Suprapubic skin (tissue), 4 donors: ENCODE data around the gene RBM38. TPM values are rescaled to one million over a fixed set of nuclear protein-coding genes. Genes with fewer than 3 reads are reported as not detected.
A peak's percentile ranks its signal among the peaks of the same experiment; 100 is the strongest.

Experiments
- DNase-seq, 2 donors: peaks; one replicate each; pipeline ENCODE4 v3.0.0-alpha.2; 2019; ENCODE audit warnings: low spot score in 2 of 2
- H3K27ac ChIP-seq: fragments of 200-600 bp; sonication (generic); one replicate; pipeline ENCODE4 v1.5.1; 2019
- H3K27me3 ChIP-seq: fragments of 200-600 bp; sonication (generic); one replicate; pipeline ENCODE4 v1.5.1; 2019
- H3K36me3 ChIP-seq: fragments of 200-600 bp; sonication (generic); one replicate; pipeline ENCODE4 v1.5.1; 2019
- H3K4me1 ChIP-seq: fragments of 200-600 bp; sonication (generic); one replicate; pipeline ENCODE4 v1.5.1; 2019
- H3K4me3 ChIP-seq: fragments of 200-600 bp; sonication (generic); one replicate; pipeline ENCODE4 v1.5.1; 2019; ENCODE audit warnings: mild to moderate bottlenecking
- H3K9me3 ChIP-seq: fragments of 200-600 bp; sonication (generic); one replicate; pipeline ENCODE4 v1.5.1; 2019
- EP300 ChIP-seq: sonication (generic); formaldehyde crosslinking; IDR thresholded peaks from one replicate; pipeline ENCODE4 v1.6.1; 2017; ENCODE audit warnings: antibody characterized with exemption
- POLR2A ChIP-seq, 2 donors: fragments of 450-650 bp; IDR thresholded peaks; one replicate each; pipeline ENCODE4 v1.6.1; 2017; ENCODE audit warnings: antibody characterized with exemption in 2 of 2, mild to moderate bottlenecking in 2 of 2, moderate library complexity in 2 of 2
- POLR2AphosphoS5 ChIP-seq, 3 donors: sonication (generic); formaldehyde crosslinking; IDR thresholded peaks; one replicate each; pipeline ENCODE4 v1.6.1; 2017; ENCODE audit warnings: antibody characterized with exemption in 3 of 3
- WGBS: methylation state at CpG from one replicate; pipeline ENCODE4 v1.1.5; 2018; 5-methylcytosine and 5-hydroxymethylcytosine counted together
- total RNA-seq, 4 donors: library from RNA; depleted of rRNA; stranded (reverse); fragments of >200 nt; gene quantifications; one replicate each; pipeline ENCODE4 v1.1.0, GENCODE V29; 2016
- TF ChIP-seq, protein P1 (sequence below), 2 donors: fragments of 200-600 bp in 1 of 2; fragments of 450-650 bp in 1 of 2; sonication (generic) in 1 of 2; IDR thresholded peaks; one replicate each; pipeline ENCODE4 v1.5.1; 2016 to 2019; ENCODE audit warnings: antibody characterized with exemption in 2 of 2, mild to moderate bottlenecking in 1 of 2, moderate library complexity in 1 of 2

Gene RBM38
- total RNA-seq, 4 donors from 2014 or later, result 8.7 to 16.7 (median 12.8) TPM

DNA sequence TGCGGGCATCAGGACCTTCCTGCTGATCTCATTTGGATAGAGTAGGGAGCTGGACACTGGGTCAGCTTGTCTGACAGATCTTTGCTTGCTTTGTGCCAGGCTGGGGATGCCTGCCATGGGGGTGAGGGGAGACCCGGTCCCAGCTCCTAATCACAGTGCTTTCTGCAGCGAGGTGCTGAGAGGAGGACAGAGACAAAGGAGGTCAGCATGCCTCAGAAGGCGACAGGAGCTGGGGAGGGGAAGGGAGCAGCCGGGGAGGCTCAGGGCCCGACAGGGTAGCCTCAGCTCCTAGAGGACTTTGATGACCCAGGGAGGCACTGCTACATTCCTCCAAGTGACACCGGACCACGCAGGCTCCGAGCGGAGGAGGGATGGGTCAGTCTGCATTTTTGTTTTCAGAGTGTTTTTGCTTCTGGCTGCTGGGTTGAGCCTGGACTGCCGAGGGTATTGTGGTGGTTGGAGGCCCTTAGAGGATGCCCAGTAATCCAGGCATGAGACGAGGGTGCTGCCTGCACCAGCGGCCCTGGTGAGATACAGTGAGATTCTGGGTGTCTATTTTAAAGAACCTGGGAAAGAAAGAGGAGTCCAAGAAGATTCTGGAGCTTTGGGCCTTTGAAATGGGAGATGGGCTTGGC, 7.8 kb downstream of the RBM38 start:
- H3K27ac ChIP-seq, result peak overlapping the region; percentile 28
- no peak for DNase-seq
- TF ChIP-seq POLR2A (IDR thresholded peaks at IDR 0.05), result no peak
- TF ChIP-seq POLR2AphosphoS5 (IDR thresholded peaks at IDR 0.05), result no peak
- TF ChIP-seq, protein P1, sequence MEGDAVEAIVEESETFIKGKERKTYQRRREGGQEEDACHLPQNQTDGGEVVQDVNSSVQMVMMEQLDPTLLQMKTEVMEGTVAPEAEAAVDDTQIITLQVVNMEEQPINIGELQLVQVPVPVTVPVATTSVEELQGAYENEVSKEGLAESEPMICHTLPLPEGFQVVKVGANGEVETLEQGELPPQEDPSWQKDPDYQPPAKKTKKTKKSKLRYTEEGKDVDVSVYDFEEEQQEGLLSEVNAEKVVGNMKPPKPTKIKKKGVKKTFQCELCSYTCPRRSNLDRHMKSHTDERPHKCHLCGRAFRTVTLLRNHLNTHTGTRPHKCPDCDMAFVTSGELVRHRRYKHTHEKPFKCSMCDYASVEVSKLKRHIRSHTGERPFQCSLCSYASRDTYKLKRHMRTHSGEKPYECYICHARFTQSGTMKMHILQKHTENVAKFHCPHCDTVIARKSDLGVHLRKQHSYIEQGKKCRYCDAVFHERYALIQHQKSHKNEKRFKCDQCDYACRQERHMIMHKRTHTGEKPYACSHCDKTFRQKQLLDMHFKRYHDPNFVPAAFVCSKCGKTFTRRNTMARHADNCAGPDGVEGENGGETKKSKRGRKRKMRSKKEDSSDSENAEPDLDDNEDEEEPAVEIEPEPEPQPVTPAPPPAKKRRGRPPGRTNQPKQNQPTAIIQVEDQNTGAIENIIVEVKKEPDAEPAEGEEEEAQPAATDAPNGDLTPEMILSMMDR (IDR thresholded peaks at IDR 0.05), result no peak
- no peak for TF ChIP-seq EP300
- H3K27me3 ChIP-seq, result no peaks in the 10 kb centered on the region
- peaks cover 53% of the 10 kb centered on the region for H3K4me1 ChIP-seq
- H3K36me3 ChIP-seq, result peaks cover 31% of the 10 kb centered on the region
- peak overlapping the region; percentile 17 for H3K4me3 ChIP-seq
- no peaks in the 10 kb centered on the region for H3K9me3 ChIP-seq
- WGBS, result 60% methylated on average over 12 of the region's 13 CpGs

DNA sequence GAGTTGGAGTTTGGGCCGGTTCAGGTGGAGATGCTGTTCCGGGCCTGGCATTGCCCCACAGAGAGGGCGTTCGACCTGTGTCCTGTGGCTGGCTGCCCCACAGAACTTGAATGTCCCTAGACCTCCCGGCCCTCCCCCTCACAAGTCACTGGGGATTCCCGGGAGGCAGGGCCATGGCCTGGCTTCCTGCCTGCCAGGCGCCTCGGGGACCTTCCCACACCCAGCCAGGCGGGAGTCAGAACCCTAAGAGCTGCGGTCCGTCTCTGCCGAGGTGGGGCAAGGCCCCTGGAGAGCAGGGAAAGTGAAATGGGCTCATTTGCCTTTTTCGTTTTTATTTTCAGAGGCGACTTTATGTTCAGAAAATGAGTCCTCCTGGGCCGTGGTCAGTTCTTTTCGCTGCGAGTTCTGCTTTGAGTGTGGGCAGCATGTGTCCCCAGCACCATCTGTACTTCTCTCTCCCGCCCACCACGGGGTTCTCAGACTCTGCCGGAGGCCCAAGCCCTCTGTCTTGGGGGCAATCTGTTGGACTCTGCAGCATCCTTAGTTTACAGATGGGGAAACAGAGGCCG, 8.5 kb downstream of the RBM38 start:
- Histone ChIP-seq H3K27ac (no peak overlapping the region), H3K36me3 (peaks cover 33% of the 10 kb centered on the region), H3K9me3 (no peaks in the 10 kb centered on the region), H3K27me3 (no peaks in the 10 kb centered on the region), H3K4me1 (peaks cover 48% of the 10 kb centered on the region), H3K4me3 (no peak overlapping the region)
- DNase-seq, result no peak
- TF ChIP-seq POLR2A (IDR thresholded peaks at IDR 0.05) (no peak), EP300 (no peak), POLR2AphosphoS5 (IDR thresholded peaks at IDR 0.05) (no peak)
- TF ChIP-seq, protein P1 (IDR thresholded peaks at IDR 0.05), result no peak
- 69% methylated on average over 14 of the region's 21 CpGs for WGBS

DNA sequence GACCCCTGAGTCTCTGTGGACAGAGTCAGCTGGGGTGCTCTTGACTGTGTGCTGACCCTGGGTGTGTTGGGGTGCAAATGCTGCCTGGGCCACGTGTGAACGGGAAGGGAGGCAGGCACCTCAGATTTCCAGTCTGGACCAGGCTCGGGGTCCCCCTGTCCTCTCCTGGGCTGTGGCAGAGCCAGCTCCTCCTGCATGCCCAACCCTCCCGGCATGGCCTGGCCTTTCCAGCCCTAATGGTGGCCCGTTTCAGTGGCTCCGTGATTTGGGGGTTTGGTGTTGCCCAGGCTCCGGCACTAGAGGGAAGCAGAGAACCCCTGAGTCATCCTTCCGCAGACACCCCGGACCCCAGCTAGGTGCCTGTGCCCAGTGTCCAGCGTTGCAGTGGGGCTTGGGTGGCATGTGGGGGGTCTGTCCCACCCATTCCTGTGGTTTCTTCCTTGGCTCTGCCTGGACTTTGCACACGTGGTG, 9.1 kb downstream of the RBM38 start:
- 83% methylated on average over 6 of the region's 11 CpGs for WGBS
- no peak for DNase-seq
- Histone ChIP-seq H3K27me3 (no peaks in the 10 kb centered on the region), H3K4me3 (no peak overlapping the region), H3K27ac (no peak overlapping the region), H3K4me1 (peaks cover 43% of the 10 kb centered on the region), H3K36me3 (peaks cover 35% of the 10 kb centered on the region), H3K9me3 (no peaks in the 10 kb centered on the region)
- TF ChIP-seq EP300 (no peak), POLR2AphosphoS5 (IDR thresholded peaks at IDR 0.05) (no peak), POLR2A (IDR thresholded peaks at IDR 0.05) (no peak)
- TF ChIP-seq, protein P1 (IDR thresholded peaks at IDR 0.05), result no peak

DNA sequence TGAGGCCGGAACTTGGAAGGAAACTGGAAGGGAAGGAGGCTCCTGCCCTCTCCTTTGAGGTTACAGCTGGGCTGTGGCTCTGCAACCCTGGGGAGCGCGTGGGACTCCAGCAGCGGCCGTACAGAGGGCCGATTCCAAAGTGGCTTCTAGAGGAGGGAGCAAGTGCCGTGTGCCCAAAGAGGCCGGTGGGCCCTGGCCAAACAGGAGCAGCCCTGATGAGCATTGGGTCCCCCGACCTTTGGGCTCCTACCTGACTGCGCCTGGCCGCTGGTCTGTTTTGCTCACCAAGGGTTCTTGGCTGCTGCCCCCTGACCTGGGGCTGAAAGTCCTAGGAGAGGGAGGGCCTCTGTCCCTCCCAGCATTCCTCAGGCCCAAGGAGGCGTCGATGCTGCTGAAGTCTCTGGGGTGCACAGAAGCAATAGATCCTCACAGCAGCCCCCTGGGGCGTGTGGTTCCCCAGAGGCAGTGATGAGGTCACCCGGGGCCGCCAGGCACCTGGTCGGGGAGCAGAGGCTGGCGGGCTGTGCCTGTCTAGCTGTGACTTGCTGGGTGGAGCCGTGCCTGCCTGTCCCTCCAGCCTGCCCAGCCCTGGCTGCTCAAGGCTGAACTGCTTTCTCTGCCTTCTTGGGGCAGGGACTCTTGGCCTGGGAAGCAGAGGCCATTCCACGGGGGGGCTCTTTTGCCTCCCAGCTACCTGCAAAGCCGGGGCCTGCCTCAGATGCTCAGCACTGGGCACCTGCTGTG, 9.8 kb downstream of the RBM38 start:
- TF ChIP-seq POLR2AphosphoS5 (IDR thresholded peaks at IDR 0.05), result no peak
- TF ChIP-seq, protein P1 (IDR thresholded peaks at IDR 0.05), result no peak
- TF ChIP-seq EP300, result no peak
- TF ChIP-seq POLR2A (IDR thresholded peaks at IDR 0.05), result no peak
- H3K27ac ChIP-seq, result no peak overlapping the region
- H3K9me3 ChIP-seq, result no peaks in the 10 kb centered on the region
- H3K4me1 ChIP-seq, result peaks cover 39% of the 10 kb centered on the region
- no peak overlapping the region for H3K4me3 ChIP-seq
- 79% methylated on average over 19 of the region's 21 CpGs for WGBS
- no peak for DNase-seq
- H3K36me3 ChIP-seq, result peaks cover 42% of the 10 kb centered on the region
- H3K27me3 ChIP-seq, result no peaks in the 10 kb centered on the region

DNA sequence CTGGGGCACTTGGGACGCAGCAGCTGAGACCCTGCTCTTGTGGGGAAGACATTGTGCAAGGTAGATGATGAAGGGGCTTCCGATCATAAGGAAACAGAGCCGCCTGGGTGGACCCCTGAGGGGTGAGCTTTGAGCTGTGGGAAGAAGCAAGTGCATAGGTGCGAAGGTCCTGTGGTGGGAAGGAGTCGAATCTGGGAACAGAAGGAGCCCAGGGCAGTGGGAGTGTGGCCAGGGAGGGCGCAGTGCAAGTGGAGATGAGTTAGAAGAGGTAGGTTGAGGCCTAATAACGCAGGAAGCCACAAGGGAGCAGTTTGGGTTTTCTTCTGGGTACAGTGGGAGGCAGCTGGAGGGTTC, 10.3 kb downstream of the RBM38 start:
- Histone ChIP-seq H3K4me3 (no peak overlapping the region), H3K27me3 (no peaks in the 10 kb centered on the region), H3K9me3 (no peaks in the 10 kb centered on the region), H3K27ac (no peak overlapping the region), H3K36me3 (peaks cover 48% of the 10 kb centered on the region), H3K4me1 (peaks cover 39% of the 10 kb centered on the region)
- no peak for DNase-seq
- WGBS, result 92% methylated on average over 7 of the region's 7 CpGs
- TF ChIP-seq EP300 (no peak), POLR2A (IDR thresholded peaks at IDR 0.05) (no peak), POLR2AphosphoS5 (IDR thresholded peaks at IDR 0.05) (no peak)
- TF ChIP-seq, protein P1 (IDR thresholded peaks at IDR 0.05), result no peak
